Measurements from ENCODE around the gene DYNC1I2.

GRCh38 chr2:171675810-171676345 lies 11.4 kb upstream of the DYNC1I2 start:
- TF ChIP-seq CTCF (IDR thresholded peaks at IDR 0.05) (no peak), POLR2A (IDR thresholded peaks at IDR 0.05) (no peak)
